Measurements from ENCODE around the gene PLEKHA1.

The PLEKHA1 gene
- 30.6 to 113 (median 46.6) reads per million in 9 experiments for total RNA-seq

DNA sequence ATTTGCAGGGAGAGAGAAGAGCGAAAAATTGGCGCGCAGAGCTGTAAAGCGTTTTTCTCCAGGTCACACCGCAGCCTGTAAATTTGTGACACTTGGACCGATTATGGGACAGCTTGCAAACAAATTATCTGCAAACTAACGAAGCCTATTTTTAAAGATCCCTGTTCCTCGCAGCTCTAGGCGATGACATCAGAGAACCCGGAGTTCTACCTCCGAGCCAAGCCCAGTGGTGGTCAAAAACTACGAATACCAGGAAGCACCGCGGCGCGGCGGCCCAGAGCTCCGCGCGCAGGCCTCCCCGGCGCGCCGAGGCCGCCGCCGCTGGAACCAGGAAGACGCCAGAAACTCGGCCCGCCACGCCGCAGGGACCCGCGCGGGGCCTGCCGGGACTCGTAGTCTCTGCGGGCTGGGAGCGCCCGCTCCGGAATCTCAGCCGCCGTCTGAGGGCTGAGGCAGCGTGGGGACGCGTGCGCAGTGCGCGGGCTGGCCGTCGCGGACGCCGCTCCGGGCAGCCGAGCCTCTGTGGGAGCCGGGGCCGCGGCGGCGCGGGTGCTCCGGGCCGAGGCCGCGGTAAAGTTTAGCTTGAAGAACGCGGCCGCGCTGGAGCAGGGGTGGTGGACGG, at the start of gene PLEKHA1:
PLEKHA1 (plus strand) TSS at position 472 of the 622 bp plus-strand sequence. CDS start 18,493 bp downstream, outside the sequence.
- peak; percentile 82 for ATAC-seq (replicated peaks)
- DNase-seq: peak; percentile 89 to 91 (median 90)
- H3K36me3 Mint-ChIP-seq (ENCODE audit: insufficient read depth): peaks cover 13% of the 10 kb centered on the region
- H3K27ac Mint-ChIP-seq: peak within 1 kb of the TSS; percentile 96 to 98
- H3K27me3 Mint-ChIP-seq: peaks cover 9 to 18% of the 10 kb centered on the region in 2 donors
- H3K4me3 Mint-ChIP-seq: peak within 1 kb of the TSS; percentile 95 to 97
- no peaks in the 10 kb centered on the region for H3K9me3 Mint-ChIP-seq
- H3K4me1 Mint-ChIP-seq (ENCODE audit: low read depth in 2 of 2): peaks cover 15 to 28% of the 10 kb centered on the region in 2 donors

DNA sequence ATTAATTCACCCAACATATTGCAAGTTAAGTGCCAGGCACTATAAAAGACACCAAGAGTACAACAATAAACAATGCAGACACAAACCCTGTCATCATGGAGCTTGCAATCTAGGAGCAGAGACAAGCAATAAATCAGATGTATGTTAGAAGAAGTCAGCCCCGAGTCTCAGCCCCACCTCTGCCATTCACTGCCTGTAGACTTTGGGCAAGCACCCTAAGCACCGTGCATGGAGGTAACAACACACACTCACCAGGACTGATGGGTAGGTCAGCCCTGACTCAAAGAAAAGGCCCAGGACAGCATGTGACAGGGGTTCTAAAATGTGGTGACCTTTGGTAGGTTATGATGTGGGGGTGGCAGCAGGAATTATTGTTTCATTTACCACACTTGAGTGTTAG, 49.3 kb upstream of the PLEKHA1 start:
- DNase-seq (no peak), ATAC-seq (replicated peaks) (no peak)
- H3K27ac Mint-ChIP-seq: no peak overlapping the region
- H3K4me1 Mint-ChIP-seq (ENCODE audit: low read depth in 2 of 2): no peaks in the 10 kb centered on the region
- no peak overlapping the region for H3K4me3 Mint-ChIP-seq
- no peaks in the 10 kb centered on the region for H3K9me3 Mint-ChIP-seq
- H3K27me3 Mint-ChIP-seq: peaks cover 65 to 96% of the 10 kb centered on the region in 2 donors
- peaks cover 3% of the 10 kb centered on the region for H3K36me3 Mint-ChIP-seq (ENCODE audit: insufficient read depth)

DNA sequence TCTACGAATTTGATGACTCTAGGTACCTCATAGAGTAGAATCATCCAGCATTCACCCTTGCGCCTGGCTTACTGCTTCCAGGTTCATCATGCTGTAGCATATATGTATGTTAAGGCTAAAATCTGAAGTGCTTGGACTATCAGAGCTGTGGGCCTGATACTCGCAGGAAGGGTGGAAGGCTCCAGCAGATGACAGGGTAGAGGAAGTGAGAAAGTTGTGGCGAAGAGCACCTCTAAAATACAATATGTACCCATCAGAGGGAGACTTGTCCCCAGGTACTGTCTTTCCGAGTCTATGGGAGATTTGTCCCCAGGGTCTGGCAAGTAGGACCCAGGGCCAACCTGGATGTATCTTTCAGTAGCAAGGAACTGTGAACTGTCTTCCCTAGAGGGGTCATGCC, 48.1 kb upstream of the PLEKHA1 start:
- Mint-ChIP-seq H3K4me1 (ENCODE audit: low read depth in 2 of 2) (no peaks in the 10 kb centered on the region), H3K27me3 (peaks cover 67 to 98% of the 10 kb centered on the region in 2 donors), H3K9me3 (no peaks in the 10 kb centered on the region), H3K27ac (no peak overlapping the region), H3K36me3 (ENCODE audit: insufficient read depth) (peaks cover 3% of the 10 kb centered on the region), H3K4me3 (no peak overlapping the region)
- ATAC-seq (replicated peaks) (no peak), DNase-seq (no peak)

DNA sequence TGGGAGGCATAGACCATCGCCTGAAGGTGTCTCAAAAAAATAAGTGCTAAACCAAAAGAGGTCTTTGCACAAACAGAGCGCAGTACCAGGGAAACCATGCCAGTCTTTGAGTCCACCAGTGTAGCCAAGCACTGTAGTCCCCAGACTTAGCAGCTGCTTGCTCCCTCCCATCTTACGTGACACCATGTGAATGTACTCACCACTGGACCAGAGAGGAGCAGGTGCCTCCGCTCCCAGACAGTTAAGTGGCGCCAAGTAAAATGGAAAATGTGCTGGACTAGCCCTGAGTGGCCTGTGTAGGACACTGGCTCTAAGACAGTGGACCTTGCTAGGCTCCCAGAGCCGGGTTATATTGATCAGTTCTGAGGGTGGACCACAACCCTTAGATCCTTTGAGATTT, 47.7 kb upstream of the PLEKHA1 start:
- H3K36me3 Mint-ChIP-seq (ENCODE audit: insufficient read depth): peaks cover 3% of the 10 kb centered on the region
- no peak for ATAC-seq (replicated peaks)
- no peak overlapping the region for H3K4me3 Mint-ChIP-seq
- no peak overlapping the region for H3K27ac Mint-ChIP-seq
- DNase-seq: no peak
- no peaks in the 10 kb centered on the region for H3K4me1 Mint-ChIP-seq (ENCODE audit: low read depth in 2 of 2)
- peaks cover 68 to 98% of the 10 kb centered on the region in 2 donors for H3K27me3 Mint-ChIP-seq
- H3K9me3 Mint-ChIP-seq: no peaks in the 10 kb centered on the region

DNA sequence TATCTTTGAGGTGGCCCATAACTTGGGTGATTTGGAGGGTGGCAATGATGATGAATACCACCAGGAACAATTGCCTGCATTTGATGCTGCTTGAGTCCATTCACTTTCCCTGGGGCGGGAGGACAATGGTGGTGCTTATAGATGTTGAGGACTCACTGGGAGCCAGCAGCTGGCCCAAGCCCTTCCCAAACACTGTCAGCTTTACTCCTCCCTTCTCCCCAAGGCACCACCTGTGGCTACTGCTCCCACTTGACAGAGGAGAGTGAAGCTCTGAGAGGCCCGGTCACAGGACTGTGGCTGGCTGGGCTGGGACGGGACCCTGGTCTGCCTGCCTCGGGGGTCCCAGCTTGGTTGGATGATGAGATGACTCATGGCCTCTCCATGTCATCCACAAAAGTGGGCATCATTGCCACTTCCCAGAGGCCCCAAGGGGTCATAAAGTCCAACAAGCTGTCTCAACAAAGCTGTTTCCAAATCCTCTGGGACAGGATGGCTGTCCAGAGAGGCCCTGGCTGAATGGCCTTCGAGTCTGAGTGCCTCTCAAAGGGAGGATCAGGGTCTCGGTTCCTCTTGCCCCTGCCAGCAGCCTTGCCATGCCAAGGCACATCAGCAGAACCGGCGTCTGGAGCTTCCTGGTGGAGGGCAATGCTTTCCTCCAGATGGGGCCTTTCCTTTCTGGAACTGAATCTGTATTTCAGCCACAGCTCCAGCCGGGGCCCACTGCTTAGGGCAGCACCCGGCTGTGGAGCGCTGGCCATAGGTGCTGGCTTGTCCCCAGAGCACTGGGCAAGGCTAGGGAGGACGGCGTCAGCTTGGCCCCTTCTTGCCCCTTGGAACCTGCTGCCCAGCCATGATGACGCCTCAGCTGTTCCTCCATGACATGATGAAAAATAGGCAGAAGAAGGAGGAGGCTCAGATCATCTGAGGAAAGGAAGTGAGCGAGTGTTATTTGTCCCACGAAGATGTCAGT, 47.0 kb upstream of the PLEKHA1 start:
- peaks cover 3% of the 10 kb centered on the region for H3K36me3 Mint-ChIP-seq (ENCODE audit: insufficient read depth)

DNA sequence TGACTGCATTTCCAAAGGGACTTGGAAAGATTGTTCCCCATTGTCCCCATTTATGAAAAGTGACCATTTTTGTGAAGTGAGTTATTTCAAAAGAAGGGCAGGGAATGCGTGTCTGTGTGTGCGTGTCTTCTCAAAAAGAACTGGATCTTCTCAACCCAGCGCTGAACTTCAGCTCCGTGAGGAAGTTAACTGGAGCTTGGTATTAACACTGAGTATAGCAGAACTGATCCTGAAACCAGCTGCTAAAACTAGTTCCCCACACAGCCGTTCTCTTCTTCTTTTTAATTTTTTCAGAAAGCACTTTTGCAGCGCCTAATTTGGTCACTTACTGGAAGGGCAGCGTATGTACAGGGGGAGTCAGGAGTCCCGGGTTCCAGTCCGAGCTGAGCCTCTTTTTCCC, 45.8 kb upstream of the PLEKHA1 start:
- Mint-ChIP-seq H3K27me3 (peaks cover 60 to 87% of the 10 kb centered on the region in 2 donors), H3K9me3 (no peaks in the 10 kb centered on the region), H3K27ac (no peak overlapping the region), H3K36me3 (ENCODE audit: insufficient read depth) (no peaks in the 10 kb centered on the region), H3K4me1 (ENCODE audit: low read depth in 2 of 2) (no peaks in the 10 kb centered on the region), H3K4me3 (no peak overlapping the region)
- DNase-seq (no peak), ATAC-seq (replicated peaks) (no peak)

More for the DNA sequence above, 47.0 kb upstream of the PLEKHA1 start:
- Mint-ChIP-seq H3K27me3 (peaks cover 67 to 98% of the 10 kb centered on the region in 2 donors), H3K4me1 (ENCODE audit: low read depth in 2 of 2) (no peaks in the 10 kb centered on the region), H3K27ac (no peak overlapping the region), H3K4me3 (no peak overlapping the region), H3K9me3 (no peaks in the 10 kb centered on the region)
- no peak for ATAC-seq (replicated peaks)
- no peak for DNase-seq

DNA sequence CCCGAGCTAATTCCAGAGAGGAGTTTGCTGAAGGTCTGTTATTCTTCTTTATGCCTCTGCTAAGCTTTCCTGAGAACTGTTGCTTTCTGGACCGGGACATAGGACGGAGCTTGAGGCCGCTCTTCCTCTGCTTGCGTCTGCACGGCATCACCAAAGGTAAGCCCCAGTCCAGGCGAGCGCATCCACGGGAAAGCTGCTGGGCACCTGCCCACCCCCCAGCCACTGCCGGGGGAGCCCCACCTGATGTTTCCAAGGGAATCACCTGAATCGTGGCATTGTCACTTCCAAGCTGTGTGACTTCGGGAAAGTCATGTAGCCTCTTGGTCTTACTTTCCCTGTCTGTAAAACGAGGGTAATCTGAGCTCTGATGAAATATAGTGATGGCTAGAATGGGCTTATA, 45.1 kb upstream of the PLEKHA1 start:
- Mint-ChIP-seq H3K27ac (no peak overlapping the region), H3K36me3 (ENCODE audit: insufficient read depth) (no peaks in the 10 kb centered on the region), H3K9me3 (no peaks in the 10 kb centered on the region), H3K27me3 (peaks cover 53 to 79% of the 10 kb centered on the region in 2 donors), H3K4me1 (ENCODE audit: low read depth in 2 of 2) (no peaks in the 10 kb centered on the region), H3K4me3 (no peak overlapping the region)
- no peak for DNase-seq
- ATAC-seq (replicated peaks): no peak

DNA sequence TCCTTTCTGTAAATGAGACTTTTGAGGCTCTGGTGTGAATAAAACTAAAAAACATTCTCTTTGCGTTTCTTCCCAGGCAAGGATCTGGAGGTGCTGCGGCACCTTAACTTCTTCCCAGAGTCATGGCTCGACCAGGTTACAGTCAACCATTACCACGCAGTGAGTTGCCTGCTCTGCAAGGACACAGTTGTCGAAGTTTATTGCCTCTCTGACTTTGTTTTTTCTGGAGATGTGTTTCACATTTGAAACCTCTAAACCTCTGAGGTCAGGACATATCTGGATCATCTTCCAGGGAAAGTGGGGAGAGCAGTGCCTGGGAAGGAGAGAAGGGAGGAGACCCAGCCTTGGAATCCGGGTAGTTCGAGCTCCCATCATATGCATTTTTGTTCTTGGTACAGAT, 43.4 kb upstream of the PLEKHA1 start:
- ATAC-seq (replicated peaks): no peak
- Mint-ChIP-seq H3K27me3 (peaks cover 55 to 78% of the 10 kb centered on the region in 2 donors), H3K36me3 (ENCODE audit: insufficient read depth) (no peaks in the 10 kb centered on the region), H3K4me1 (ENCODE audit: low read depth in 2 of 2) (no peaks in the 10 kb centered on the region), H3K4me3 (no peak overlapping the region), H3K9me3 (no peaks in the 10 kb centered on the region), H3K27ac (no peak overlapping the region)
- no peak for DNase-seq

DNA sequence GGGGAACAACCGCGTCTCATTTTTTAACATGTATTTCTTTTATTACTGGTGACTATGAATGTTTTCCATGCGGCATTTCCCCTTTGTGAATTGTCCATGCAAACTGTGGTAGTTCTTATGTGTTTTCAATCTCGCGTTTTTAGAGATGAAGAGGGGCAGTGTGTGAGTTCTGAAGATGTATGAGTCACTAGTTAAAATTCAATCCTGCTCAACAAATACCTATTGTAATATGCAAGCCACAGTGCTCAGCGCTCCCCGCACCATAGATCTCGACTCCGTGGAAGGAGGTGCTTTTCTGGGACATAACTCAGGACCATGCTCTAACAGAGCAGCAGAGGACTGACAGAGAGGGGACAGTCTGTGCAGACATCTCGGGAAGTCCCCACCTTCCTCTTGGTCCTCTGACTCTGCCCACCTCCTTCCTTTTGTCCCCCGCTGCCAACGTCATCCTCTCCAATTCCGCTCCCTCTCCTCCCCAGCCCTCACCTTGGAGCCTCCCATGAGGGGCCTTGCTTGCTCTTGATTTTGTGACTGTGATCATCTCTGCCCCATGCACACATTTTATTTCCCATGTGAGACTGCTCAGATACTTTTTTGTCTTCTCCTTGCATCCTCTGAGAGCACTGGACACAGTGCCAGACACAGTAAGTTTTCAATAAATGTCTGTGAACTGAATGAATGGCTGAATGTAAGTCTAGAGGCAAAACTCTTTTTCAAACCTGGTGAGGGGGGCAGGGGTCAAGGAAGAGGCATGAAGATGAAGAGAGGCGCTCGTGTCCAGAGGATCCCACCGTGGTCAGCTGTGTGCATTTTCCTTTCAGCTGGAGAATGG, 42.7 kb upstream of the PLEKHA1 start:
- H3K4me1 Mint-ChIP-seq (ENCODE audit: low read depth in 2 of 2): no peaks in the 10 kb centered on the region
- no peak for DNase-seq
- no peak overlapping the region for H3K27ac Mint-ChIP-seq
- H3K9me3 Mint-ChIP-seq: no peaks in the 10 kb centered on the region
- no peaks in the 10 kb centered on the region for H3K36me3 Mint-ChIP-seq (ENCODE audit: insufficient read depth)
- H3K27me3 Mint-ChIP-seq: peaks cover 55 to 78% of the 10 kb centered on the region in 2 donors
- no peak for ATAC-seq (replicated peaks)
- H3K4me3 Mint-ChIP-seq: no peak overlapping the region

DNA sequence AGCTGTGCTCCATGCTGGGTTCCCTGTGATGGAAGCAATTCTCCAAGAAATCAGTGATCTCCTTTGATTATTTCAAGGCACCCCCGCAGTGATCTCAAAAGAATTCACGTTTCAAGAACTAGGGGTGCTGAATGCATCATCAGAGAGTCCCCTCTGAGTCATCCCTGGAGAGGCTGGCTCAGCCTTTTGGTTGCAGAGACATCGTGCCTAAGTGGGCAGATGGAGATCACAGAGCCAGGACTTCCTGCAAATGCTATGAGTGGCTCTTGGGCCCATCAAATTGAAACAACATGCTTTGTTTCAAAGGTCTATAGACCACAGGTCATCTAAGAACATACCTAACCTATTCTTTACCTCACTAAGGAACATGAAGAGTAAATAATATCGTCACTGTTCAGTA, 41.5 kb upstream of the PLEKHA1 start:
- Mint-ChIP-seq H3K4me1 (ENCODE audit: low read depth in 2 of 2) (no peaks in the 10 kb centered on the region), H3K4me3 (no peak overlapping the region), H3K27ac (no peak overlapping the region), H3K27me3 (peaks cover 51 to 81% of the 10 kb centered on the region in 2 donors), H3K36me3 (ENCODE audit: insufficient read depth) (no peaks in the 10 kb centered on the region), H3K9me3 (no peaks in the 10 kb centered on the region)
- ATAC-seq (replicated peaks) (no peak), DNase-seq (no peak)

DNA sequence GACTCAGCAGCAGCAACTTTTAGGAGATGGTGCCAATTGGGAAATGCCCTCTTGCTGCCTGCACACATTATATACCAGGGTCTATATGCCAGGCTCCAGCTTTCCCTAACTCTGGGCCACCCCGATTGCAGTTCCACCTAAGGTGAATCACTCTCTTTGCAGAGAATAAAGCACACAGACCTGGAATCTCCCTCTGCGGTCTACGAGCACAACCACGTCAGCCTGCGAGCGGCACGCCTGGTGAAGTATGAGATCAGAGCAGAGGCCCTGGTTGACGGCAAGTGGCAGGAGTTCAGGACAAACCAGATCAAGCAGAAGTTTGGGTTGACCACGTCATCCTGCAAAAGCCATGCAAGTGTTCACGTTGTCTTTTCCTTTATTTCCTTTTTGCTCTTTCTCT, 38.2 kb upstream of the PLEKHA1 start:
- Mint-ChIP-seq H3K36me3 (ENCODE audit: insufficient read depth) (peaks cover 2% of the 10 kb centered on the region), H3K9me3 (no peaks in the 10 kb centered on the region)
- no peak for ATAC-seq (replicated peaks)

DNA sequence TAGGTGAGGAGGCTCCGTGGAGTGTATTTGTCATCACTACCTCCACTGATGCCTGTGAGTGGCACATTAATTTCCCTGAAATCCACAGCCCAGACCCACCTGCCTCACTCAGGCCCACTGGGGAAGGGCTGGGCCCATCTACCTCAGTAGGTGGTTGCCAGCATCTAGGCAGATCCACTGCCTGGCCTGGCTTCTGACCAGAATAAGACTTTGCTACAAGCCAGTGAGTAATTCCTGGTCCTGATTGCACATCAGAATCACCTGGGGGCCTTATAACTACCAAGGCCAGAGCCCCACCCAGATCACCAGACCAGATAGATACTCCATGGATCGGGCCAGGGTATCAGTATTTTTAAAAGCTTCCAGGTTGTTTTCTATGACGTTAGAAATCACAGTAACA, 37.5 kb upstream of the PLEKHA1 start:
- Mint-ChIP-seq H3K4me1 (ENCODE audit: low read depth in 2 of 2) (peaks cover 0 to 2% of the 10 kb centered on the region in 2 donors), H3K9me3 (no peaks in the 10 kb centered on the region), H3K27ac (no peak overlapping the region), H3K27me3 (peaks cover 20 to 47% of the 10 kb centered on the region in 2 donors), H3K36me3 (ENCODE audit: insufficient read depth) (peaks cover 2% of the 10 kb centered on the region), H3K4me3 (no peak overlapping the region)
- DNase-seq (no peak), ATAC-seq (replicated peaks) (no peak)

More for the DNA sequence above, 38.2 kb upstream of the PLEKHA1 start:
- Mint-ChIP-seq H3K27me3 (peaks cover 26 to 54% of the 10 kb centered on the region in 2 donors), H3K4me1 (ENCODE audit: low read depth in 2 of 2) (peaks cover 0 to 2% of the 10 kb centered on the region in 2 donors), H3K27ac (no peak overlapping the region), H3K4me3 (no peak overlapping the region)
- no peak for DNase-seq

Data from effector memory CD8-positive, alpha-beta T cell (primary cell).